Esophagus squamous epithelium (tissue), 4 donors: ENCODE measurements around the gene L1CAM.

Experiments used
- POLR2A ChIP-seq, 4 donors: fragments of 450-650 bp; IDR thresholded peaks; one replicate each; pipeline ENCODE4 v1.6.1; 2017; ENCODE audit warnings: antibody characterized with exemption in 4 of 4, mild to moderate bottlenecking in 4 of 4, moderate library complexity in 3 of 4
- TF ChIP-seq, protein P1 (sequence below), 6 experiments: fragments of 450-650 bp in 4 of 6; fragments of 200-600 bp in 2 of 6; sonication (generic) in 2 of 6; IDR thresholded peaks; one replicate each; pipeline ENCODE4 v1.5.1; 2016 to 2019; ENCODE audit warnings: antibody characterized with exemption in 6 of 6, mild to moderate bottlenecking in 4 of 6, moderate library complexity in 4 of 6

DNA sequence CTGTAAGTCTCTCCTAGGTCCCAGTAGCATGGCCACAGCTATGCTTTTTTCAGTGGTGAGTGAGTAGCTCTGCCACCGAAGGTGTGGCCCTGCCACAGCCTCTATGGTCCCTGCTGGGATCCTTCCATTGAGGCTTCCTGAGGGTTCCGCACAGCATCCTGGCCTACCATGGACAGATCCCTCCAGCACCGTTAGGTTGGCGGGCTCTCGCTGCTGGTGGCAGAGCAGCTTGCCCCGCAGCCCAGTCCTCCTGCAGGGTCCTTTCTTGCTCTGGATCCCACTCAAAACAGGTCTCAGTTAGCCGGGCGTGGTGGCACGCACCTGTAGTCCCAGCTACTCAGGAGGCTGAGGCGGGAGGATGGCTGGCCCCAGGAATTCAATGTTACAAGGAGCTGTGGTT, 53.2 kb downstream of the L1CAM start:
- TF ChIP-seq POLR2A (IDR thresholded peaks at IDR 0.05): no peak
- TF ChIP-seq, protein P1, sequence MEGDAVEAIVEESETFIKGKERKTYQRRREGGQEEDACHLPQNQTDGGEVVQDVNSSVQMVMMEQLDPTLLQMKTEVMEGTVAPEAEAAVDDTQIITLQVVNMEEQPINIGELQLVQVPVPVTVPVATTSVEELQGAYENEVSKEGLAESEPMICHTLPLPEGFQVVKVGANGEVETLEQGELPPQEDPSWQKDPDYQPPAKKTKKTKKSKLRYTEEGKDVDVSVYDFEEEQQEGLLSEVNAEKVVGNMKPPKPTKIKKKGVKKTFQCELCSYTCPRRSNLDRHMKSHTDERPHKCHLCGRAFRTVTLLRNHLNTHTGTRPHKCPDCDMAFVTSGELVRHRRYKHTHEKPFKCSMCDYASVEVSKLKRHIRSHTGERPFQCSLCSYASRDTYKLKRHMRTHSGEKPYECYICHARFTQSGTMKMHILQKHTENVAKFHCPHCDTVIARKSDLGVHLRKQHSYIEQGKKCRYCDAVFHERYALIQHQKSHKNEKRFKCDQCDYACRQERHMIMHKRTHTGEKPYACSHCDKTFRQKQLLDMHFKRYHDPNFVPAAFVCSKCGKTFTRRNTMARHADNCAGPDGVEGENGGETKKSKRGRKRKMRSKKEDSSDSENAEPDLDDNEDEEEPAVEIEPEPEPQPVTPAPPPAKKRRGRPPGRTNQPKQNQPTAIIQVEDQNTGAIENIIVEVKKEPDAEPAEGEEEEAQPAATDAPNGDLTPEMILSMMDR (IDR thresholded peaks at IDR 0.05): no peak
